Measurements from ENCODE around the gene TMEM181.
"Not testable (repeated sequence)": the region's sequence is repeated elsewhere in the genome, so short reads cannot be mapped to it uniquely, and the experiment has no call there.

Gene TMEM181, protein sequence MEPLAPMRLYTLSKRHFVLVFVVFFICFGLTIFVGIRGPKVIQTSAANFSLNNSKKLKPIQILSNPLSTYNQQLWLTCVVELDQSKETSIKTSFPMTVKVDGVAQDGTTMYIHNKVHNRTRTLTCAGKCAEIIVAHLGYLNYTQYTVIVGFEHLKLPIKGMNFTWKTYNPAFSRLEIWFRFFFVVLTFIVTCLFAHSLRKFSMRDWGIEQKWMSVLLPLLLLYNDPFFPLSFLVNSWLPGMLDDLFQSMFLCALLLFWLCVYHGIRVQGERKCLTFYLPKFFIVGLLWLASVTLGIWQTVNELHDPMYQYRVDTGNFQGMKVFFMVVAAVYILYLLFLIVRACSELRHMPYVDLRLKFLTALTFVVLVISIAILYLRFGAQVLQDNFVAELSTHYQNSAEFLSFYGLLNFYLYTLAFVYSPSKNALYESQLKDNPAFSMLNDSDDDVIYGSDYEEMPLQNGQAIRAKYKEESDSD

DNA sequence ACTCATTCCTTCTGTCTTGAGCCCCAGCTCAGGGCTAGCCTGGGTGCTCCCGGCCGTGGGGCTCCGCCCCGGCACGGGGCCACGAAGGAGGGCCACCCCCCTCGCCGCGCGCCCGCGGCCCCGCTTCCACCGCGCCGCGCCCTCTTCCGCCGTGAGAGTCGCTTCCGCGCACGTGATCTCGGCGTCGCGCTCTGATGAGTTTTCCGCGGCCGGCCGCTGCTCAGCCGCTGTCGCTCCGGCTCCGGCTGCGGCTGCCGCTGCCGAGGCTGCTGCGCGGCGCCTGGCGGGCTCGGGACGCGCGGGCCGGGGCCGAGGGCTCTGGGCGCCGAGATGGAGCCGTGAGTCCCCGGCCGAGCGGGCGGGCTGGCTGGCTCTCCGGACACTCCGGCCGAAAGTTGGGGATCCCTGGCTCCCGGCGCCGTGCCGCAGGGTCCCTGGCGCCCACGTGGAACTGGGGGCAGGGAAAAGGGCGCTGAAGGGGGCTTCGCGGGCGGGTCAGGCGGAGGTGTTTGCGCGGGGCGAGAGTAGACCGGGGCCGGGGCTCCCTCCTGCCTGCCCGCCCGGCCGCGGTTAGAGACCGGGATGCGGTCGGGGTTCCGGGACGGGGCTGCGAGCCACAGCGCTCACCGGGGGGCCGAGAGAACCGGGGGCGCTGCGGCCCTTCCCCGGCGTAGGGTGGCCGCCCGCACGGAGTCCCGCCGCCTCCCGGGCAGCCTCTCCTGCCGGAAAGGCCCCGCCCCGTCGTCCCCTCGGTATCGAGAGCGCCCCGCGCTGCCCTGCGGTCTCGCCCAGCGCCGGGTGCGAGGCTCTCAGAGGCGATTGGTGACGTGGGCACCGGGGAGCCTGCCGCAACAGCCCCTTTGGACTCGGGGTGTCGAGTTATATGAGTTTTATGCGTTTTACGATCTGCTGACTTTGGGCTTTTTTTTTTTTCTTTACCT is at the start of gene TMEM181:
Gene TMEM181, plus strand, starts transcription at position 197 of the 941 bp plus-strand sequence. Its CDS starts 134 bp downstream, at position 331.
- peak; percentile 87 for DNase-seq (ENCODE audit: low read depth)

DNA sequence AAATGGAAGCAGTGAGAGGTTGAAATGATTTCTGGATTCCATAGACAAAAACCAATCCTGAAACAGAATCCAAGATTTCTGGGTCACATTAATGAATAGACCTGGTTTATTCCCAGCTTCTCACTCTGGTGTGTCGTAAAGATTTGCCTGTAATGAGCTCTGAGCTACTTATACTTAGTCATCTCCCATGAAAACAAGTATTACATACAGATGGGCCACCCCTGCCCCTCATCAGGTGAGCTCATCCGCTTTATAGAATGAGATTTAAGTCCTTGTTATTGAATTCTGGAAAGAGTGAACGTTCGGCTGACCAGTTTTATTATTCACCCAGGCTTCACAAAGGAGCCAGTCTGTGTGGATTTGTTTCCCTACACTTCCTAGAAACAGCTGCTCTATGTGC is 47.1 kb upstream of the TMEM181 start:
- no peak for DNase-seq (ENCODE audit: low read depth)

DNA sequence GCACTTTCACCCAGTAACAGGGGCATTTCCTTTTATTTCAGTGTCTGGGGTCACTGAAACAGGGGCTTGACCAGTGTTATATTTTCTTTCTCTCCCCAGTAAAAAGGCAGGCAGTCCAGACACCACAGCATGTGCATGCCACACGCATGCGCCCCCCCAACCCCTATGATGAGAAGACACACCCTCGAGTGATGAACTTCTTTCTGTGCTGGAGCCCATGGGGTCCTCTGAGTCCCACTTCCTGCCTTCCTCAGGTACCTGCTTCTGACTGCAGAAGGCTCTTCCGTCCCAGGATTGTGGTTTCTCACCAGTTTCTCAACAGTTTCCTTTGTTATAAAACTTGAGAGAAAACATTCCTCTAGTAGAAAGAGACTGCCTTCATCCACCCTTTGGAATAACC is 45.7 kb upstream of the TMEM181 start:
- DNase-seq (ENCODE audit: low read depth): no peak

DNA sequence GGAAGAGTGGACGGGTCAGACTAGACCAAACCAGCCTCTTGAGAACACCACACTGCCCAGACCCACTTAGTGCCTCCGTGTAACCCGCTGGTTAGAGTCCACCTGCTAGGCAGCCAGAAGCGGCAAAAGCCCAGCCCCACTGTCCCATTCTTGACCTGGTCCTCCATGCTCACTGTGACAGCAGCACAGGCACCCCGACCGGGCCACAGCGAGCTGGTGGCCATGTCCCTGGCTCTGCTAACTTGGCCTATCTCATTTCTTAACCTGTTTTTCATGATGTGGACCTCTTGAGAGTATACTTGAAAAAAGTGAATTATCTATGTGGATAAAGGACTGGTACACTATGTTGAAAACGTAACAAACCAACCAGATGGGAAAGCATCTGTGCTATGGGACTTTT is 44.9 kb upstream of the TMEM181 start:
- DNase-seq (ENCODE audit: low read depth): no peak

DNA sequence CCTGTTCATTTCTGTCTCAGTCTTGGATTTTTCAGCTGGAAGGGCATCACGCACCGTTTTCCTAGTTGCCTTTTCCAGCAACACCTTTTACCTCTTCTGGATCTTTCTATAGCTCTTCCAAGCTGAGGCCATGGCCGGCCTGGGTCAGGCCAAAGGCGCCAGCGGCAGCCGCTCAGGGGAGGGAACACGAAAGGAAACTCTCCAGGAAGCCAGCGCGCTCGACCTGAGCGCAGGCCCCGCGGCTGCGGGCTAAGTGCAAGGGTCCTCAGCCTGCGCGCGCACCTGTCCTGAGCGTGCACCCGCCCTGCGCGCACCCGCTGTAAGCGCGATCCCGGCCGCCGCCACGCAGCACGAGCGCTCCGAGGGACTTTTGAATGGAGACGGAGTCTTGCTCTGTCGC is 43.8 kb upstream of the TMEM181 start:
- DNase-seq (ENCODE audit: low read depth): no peak

DNA sequence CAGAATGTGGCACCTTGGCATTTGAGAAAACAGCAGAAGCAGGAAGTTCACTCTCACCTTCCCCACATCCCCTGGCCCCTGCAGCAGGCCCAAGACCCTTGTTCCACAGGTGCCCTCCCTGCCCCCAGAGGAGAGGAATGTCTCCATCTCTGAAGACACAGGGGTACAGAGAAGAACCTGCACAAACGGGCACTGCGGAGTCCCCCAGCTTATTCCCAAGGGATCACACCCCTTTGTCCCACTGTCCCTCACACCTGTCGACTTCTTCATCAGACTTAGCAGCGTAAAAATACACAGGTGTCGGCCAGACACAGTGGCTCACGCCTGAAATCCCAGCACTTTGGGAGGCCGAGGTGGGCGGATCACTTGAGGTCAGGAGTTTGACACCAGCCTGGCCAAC is 42.9 kb upstream of the TMEM181 start:
- no peak for DNase-seq (ENCODE audit: low read depth)

DNA sequence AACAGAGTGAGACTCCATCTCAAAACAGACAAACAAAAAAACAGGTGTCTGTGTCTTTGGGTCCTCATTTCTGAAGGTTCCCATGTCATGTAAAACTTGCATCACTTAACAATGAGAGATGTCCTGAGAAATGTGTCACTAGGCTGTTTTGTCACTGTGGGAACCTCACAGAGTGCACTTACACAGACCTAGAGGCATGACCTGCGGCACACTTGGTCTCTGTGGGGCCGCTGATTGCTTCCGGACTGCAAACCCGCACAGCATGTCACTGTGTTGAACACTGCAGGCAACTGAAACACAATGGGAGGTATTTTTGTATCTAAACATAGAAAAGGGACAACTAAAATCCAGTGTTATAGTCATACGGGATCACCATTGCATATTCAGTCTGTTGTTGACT is 42.3 kb upstream of the TMEM181 start:
- DNase-seq (ENCODE audit: low read depth): no peak

DNA sequence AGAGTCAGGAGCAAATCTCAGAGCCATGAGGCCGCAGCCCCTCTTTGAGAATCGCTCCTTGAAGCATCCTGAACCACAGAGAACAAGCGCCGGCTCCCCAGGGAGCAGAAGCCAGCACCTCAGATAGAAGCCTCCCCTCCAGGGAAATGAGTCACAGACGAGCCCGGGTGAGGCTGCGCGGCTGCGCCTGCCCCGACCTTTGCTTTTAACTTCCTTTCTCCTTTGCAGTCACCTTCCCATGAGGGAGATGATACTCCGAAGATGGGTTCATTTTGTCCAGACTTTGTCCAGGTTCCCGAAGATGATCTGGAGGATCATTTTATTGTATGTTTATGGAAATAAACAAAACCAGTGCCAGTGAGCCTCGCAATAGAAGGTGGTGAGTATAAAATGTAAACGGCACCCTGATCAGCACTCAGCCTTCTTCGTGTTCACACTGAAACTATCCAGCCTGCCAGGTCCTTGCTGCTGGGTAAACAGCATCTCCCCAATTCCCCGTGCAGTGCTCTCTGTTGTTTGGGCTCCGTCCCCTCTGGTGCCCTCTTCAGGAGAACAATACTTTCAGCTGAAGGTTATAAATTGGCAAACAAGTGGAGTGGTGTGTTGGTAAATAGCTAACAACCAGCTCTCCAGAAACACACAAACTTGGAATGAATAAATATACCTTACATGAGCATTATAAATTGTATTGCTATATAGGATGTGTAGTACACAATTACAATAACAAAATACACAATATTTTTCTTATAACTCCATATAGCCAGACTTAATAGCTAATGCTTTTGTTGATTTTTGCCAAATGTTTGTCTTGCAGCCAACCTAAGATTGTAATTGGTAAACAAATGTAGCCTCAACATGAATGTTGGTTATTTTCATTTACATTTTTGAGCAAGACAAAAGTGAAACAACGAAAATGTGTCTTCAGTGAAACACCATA is 41.4 kb upstream of the TMEM181 start:
- peak; percentile 40 for DNase-seq (ENCODE audit: low read depth)

DNA sequence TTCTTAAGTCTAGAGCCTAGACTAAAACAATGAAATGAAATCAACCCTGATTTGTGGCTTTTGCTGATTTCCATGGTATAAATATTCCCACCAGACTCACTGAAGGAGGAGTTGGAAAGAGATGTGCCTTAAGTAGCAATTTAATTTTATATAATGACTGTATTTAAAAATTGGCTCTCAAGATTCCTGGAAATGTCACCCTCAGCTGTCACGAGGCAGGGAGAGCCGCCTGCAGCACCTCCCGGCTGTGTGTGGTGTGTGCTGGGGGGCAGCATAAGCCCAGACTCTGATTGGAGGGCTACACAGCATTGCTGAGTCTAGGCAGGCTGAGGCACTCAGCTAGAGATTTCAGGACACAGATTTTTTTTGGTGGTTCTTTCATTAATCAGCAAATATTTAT is 40.6 kb upstream of the TMEM181 start:
- DNase-seq (ENCODE audit: low read depth): no peak

DNA sequence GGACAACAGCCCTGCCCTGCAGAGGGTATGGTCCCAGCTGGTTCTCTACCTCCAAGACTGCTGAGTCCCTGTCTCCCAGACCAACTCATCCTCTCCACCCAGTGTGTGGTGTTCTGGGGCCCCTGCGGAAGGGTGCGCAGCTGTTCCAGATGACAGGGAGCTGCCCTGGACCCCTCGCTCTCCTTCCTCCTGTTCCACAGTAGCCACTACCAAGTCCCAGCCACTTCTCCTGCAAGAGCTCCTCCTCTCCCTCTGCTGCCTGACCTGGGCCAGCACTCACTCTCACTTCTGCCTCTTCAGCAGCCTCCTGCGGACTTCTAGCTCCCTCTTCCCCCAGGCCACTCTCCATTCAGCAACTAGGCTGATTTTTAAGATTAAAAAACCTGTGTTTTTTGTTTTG is 40.1 kb upstream of the TMEM181 start:
- no peak for DNase-seq (ENCODE audit: low read depth)

DNA sequence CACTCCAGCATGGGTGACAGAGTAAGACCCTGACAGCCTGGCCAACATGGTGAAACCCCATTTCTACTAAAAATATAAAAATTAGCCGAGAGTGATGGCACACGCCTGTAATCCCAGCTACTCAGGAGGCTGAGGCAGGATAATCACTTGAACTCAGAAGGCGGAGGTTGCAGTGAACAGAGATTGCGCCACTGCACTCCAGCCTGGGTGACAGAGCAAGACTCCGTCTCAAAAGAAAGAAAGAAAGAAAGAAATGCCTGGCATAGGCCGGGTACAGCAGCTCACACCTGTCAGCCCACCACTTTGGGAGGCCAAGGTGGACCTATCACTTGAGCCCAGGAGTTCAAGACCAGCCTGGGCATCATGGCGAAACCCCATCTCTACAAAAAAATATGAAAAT is 38.9 kb upstream of the TMEM181 start:
- DNase-seq (ENCODE audit: low read depth): not testable (repeated sequence)

DNA sequence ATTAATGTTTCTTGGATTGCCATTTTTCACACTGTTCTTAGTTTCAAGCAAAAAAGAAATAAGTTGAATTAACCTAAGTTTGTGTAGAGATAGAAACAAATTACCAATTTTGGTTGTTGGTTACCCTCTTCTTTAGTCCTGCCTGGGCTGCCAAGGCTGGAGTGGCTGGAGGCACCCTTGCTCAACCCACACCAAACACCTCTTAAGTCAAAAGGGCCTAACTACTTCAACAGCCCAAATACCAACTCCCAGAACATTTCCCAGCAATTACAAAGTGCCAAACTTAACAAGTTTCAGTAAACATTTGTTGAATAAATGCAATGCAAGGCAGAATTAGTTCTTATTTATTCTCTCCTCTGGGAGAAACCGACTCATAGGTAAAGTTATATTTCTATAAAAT is 38.1 kb upstream of the TMEM181 start:
- DNase-seq (ENCODE audit: low read depth): no peak

DNA sequence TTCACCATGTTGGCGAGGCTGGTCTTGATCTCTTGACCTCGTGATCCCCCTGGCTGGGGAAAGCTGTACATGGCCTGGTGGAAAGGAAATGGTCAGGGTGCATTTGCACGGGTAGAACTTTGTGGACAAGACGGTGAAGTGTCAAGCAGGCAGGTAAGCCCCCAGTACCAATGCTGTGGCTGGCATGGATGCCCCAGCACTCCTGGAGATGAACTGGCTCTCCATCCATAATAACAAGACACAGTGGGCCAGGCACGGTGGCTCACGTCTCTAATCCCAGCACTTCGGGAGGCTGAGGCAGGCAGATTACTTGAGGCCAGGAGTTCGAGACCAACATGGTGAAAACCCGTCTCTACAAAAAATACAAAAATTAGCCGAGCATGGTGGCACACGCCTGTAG is 37.3 kb upstream of the TMEM181 start:
- DNase-seq (ENCODE audit: low read depth): no peak

DNA sequence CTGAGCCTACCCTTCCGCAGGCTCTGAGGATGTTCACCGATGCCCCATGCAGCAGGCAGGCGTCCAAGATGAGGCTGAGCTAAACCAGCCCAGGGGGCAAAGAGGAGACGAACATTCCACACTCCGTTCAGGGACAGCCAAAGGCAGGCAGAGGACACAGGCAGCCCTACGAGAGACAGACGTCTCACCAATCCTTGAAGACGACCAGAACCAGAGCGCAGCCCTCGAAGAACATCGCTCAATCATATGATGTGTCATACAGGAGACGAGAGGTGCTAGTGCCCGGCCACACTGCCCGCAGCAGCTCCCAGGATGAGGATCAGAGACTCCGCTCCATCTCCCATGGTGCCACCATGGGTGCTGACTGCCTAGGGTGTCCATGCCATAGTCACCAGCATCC is 35.6 kb upstream of the TMEM181 start:
- DNase-seq (ENCODE audit: low read depth): no peak

DNA sequence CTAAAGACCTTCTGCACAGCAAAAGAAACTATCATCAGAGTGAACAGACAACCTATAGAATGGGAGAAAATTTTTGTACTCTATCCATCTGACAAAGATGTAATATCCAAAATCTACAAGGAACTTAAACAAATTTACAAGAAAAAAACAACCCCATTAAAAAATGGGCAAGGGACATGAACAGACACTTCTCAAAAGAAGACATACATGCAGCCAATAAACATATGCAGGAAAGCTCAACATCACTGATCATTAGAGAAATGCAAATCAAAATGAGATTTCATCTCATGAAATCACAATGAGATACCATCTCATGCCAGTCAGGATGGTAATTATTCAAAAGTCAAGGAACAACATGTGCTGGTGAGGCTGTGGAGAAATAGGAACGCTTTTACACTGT is 32.0 kb upstream of the TMEM181 start:
- DNase-seq (ENCODE audit: low read depth): not testable (repeated sequence)

DNA sequence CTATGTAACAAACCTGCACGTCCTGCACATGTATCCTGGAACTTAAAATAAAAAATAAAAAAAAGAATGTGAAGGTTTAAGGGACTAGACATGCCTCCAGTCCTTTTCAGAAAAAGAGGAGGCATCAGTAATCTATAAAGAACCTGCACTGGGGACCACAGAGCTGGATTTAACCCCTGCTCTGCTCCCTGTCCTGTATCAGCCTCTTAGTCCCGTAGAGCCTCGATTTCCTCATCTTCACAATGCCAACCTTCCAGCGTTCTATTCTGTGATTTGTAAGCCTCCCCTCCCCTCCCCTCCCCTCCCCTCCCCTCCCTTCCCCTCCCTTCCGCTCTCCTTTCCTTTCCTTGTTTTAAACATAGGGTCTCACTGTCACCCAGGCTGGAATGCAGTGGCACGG is 31.1 kb upstream of the TMEM181 start:
- no peak for DNase-seq (ENCODE audit: low read depth)

DNA sequence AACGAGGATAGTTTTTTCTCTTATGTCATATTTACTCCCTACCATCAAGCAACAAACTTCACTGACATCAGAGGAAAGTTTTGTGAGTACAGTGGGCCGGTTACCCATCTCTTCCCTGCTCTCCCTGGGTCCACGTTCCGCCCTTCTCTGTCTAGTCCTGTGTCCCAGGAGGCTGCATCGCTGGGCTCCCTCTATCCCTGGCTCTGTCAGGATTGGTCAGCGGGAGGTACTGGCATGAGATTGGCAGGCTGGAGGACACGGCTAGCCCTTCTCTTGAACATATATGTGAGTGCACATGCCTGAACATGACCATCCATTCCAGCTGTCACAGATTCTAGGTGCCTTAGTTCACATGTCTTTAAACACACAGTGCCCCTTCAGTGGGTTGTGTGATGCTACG is 30.3 kb upstream of the TMEM181 start:
- DNase-seq (ENCODE audit: low read depth): no peak

DNA sequence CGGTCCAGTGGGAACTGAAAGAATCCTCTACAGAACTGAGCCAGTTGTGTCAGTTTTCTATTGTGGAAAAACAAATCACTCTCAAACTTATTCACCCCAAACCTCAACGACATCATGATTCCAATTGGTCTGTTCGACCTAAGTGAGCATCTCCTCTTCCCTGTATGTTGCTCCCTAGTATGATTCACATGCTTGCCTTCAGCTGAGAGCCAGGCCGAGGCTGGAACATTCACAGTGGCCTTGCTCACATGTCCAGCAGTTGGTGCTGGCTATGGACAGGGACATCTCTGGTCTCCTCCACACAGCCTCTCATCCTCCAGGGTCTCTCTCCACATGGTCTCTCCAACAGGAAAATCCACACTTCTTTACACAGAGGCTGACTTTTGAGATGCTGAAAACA is 28.3 kb upstream of the TMEM181 start:
- no peak for DNase-seq (ENCODE audit: low read depth)

DNA sequence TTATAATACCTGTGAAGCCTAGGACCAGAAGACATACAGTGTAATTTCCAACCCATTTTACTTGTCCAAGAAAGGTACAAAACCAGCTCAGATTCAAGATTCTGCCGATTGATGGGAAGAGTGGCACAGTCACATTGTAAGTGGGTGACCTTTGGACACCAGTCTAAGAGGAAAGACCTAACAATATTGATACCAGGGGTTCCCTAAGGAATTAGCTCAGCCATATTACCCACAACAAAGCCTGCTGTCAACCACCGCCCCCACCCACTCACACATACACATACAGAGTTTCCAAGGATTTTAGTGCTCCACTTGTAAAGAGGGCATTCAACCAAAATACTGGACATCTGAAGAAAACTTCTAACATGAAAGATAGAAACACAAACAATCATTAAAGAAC is 27.9 kb upstream of the TMEM181 start:
- no peak for DNase-seq (ENCODE audit: low read depth)

DNA sequence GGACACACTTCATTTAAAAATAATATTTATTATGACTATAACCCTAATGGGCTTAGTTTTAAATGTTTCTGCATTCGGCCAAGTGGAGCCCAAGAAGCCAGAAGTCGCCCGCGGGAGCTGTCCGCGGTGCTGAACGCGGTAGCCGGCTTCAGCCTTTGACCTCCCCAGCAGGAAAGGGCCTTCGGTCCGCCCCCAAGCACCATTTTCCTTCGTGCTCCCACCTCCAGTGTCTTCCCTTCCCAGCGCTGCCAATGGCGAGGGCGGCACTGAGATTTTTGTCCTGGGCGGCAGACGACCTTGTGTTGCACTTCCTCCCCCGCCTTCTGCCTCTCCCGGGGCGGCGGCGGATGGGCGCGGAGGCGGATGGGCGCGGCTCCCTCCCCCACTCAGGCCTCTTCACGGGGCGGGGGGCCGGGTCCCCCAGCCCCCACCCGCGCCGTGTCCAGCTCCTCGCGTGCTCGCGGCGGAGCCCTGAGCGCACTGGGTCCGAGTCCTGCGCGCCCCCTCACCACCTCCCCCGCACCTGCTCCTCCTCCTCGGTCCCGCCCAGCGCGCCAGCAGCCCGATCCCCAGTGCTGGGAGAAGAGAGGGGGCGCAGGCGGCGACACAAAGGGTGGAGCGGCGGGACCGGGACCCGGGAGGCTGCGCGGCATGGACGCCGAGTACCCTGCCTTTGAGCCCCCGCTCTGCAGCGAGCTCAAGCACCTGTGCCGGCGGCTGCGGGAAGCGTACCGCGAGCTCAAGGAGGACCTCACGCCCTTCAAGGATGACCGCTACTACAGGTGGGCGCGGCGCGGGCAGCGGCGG is 23.6 kb upstream of the TMEM181 start:
- DNase-seq (ENCODE audit: low read depth): peak; percentile 61

All from activated T-cell treated with anti-CD3 and anti-CD28 coated beads for 48 hours (primary cell).